Effector memory CD4-positive, alpha-beta T cell (primary cell): ENCODE data around the gene GPR26.

Source experiments
- DNase-seq, 3 donors: peaks; one replicate each; pipeline ENCODE4 v3.0.0-alpha.2; 2020
- H3K27ac ChIP-seq: 2 replicates; pipeline ENCODE4 v1.7.0; 2013; ENCODE audit warnings: mild to moderate bottlenecking, low read length, moderate library complexity; ENCODE audit not compliant: insufficient read depth, poor library complexity, severe bottlenecking
- H3K27me3 ChIP-seq: replicated peaks from 2 replicates; pipeline ENCODE4 v1.7.0; 2013; ENCODE audit warnings: mild to moderate bottlenecking, low read length; ENCODE audit not compliant: insufficient read depth, control insufficient read depth, poor library complexity, severe bottlenecking
- H3K36me3 ChIP-seq: 2 replicates; pipeline ENCODE4 v1.7.0; 2013; ENCODE audit warnings: mild to moderate bottlenecking, low read length, moderate library complexity; ENCODE audit not compliant: control insufficient read depth, insufficient read depth
- H3K4me1 ChIP-seq: 2 replicates; pipeline ENCODE4 v1.7.0; 2013; ENCODE audit warnings: low read length, mild to moderate bottlenecking; ENCODE audit not compliant: control insufficient read depth, insufficient read depth, poor library complexity, severe bottlenecking
- H3K4me3 ChIP-seq: 2 replicates; pipeline ENCODE4 v1.7.0; 2013; ENCODE audit warnings: low read length, low read depth, mild to moderate bottlenecking; ENCODE audit not compliant: insufficient read depth, poor library complexity, severe bottlenecking
- H3K9me3 ChIP-seq: 2 replicates; pipeline ENCODE4 v1.7.0; 2013; ENCODE audit warnings: mild to moderate bottlenecking, low read length, moderate library complexity; ENCODE audit not compliant: control insufficient read depth

GPR26 gene

DNA sequence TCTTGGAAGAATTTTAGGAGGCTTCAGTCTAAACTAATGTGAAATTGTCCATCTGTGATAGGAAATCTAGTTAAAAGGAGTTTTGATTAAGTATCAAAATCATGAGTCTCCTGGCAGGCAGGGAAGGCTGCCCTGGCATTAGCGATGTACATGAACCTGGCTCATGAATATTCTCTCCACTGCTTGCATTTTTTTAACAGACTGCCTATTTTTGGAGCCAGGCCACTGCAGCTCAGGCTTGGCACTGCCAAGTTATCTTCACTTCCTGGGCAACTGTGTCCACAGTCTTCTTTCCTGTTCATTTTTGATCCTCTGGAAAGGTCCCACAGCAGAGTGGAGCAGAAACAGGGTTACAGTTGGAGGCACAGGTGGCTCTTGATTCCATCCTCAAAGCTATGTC, 7.0 kb downstream of the GPR26 start:
- H3K27me3 ChIP-seq = no peaks in the 10 kb centered on the region
- no peaks in the 10 kb centered on the region for H3K4me1 ChIP-seq
- H3K9me3 ChIP-seq = no peaks in the 10 kb centered on the region
- H3K27ac ChIP-seq = no peak overlapping the region
- DNase-seq = no peak
- no peak overlapping the region for H3K4me3 ChIP-seq
- H3K36me3 ChIP-seq = no peaks in the 10 kb centered on the region

DNA sequence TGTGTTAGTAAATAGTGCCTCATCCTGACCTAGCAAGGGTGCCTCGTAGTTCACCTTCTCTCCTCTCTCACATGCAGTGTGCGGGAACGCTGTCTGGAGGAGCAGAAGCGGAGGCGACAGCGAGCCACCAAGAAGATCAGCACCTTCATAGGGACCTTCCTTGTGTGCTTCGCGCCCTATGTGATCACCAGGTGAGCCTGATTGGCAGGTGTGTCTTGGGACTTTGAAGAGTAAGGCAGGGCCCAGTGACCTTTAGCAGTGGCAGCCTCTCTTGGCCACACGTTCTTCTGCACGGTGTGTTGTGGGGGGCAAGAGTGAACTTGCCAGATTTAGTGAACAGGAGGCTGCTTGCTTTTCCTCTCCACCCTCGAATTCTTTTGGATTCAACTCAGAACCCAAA, 8.6 kb downstream of the GPR26 start:
- H3K9me3 ChIP-seq = no peaks in the 10 kb centered on the region
- H3K4me1 ChIP-seq = no peaks in the 10 kb centered on the region
- no peak overlapping the region for H3K27ac ChIP-seq
- H3K27me3 ChIP-seq = no peaks in the 10 kb centered on the region
- DNase-seq = no peak
- no peak overlapping the region for H3K4me3 ChIP-seq
- H3K36me3 ChIP-seq = no peaks in the 10 kb centered on the region

- no peaks in the 10 kb centered on the region for H3K27me3 ChIP-seq
- DNase-seq = no peak
- H3K4me1 ChIP-seq = no peaks in the 10 kb centered on the region
- no peak overlapping the region for H3K4me3 ChIP-seq
- H3K9me3 ChIP-seq = no peaks in the 10 kb centered on the region
- no peak overlapping the region for H3K27ac ChIP-seq
- no peaks in the 10 kb centered on the region for H3K36me3 ChIP-seq
Measured at GRCh38 chr10:123675811-123676210, 9.7 kb downstream of the GPR26 start.

- H3K9me3 ChIP-seq = no peaks in the 10 kb centered on the region
- H3K4me3 ChIP-seq = no peak overlapping the region
- no peak overlapping the region for H3K27ac ChIP-seq
- H3K27me3 ChIP-seq = no peaks in the 10 kb centered on the region
- no peak for DNase-seq
- no peaks in the 10 kb centered on the region for H3K36me3 ChIP-seq
- no peaks in the 10 kb centered on the region for H3K4me1 ChIP-seq
Measured at GRCh38 chr10:123677556-123677955, 11.4 kb downstream of the GPR26 start.

DNA sequence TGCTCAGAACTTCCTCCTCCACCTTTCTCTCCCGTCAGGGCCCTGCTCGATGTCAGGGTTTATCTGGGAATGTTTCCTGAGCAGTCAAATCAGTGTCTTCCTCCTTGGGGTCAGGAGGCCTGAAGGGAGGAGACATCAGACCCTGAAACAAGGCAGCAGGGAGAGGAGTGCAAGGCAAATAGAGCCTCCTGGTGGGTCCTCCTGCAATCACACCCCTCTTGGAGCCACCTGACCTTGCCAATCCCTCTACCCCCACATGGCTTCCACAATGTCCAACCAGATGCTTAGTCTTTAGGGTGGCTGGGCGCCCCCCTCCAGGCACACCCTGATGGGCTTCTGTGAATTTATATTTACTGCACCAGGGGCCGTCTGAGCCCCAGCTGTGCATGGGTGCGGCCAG, 12.2 kb downstream of the GPR26 start:
- Histone ChIP-seq H3K27ac (no peak overlapping the region), H3K36me3 (no peaks in the 10 kb centered on the region), H3K4me3 (no peak overlapping the region), H3K27me3 (no peaks in the 10 kb centered on the region), H3K4me1 (no peaks in the 10 kb centered on the region), H3K9me3 (no peaks in the 10 kb centered on the region)
- DNase-seq = no peak

- no peaks in the 10 kb centered on the region for H3K9me3 ChIP-seq
- no peak overlapping the region for H3K27ac ChIP-seq
- no peak overlapping the region for H3K4me3 ChIP-seq
- no peaks in the 10 kb centered on the region for H3K4me1 ChIP-seq
- H3K36me3 ChIP-seq = no peaks in the 10 kb centered on the region
- DNase-seq = no peak
- H3K27me3 ChIP-seq = no peaks in the 10 kb centered on the region
Measured at GRCh38 chr10:123681285-123681684, 15.1 kb downstream of the GPR26 start.

DNA sequence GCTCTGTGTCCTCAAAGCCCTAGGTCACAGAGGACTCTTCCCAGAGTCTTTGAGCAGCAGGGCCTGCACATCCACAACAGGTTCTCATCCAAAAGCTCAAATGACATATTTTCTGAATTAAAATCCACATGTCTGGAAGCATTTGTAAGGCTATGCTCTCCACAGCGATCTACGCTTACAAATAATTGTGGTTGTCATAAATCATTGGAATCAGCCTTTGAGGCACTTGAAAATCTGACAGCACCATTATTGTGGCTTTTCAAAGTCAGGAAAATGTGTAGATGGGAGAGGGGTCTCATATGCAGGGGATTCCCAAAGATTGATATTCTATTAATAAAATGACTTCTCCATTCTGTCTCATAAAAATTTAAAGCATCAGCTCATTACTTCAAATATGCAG, 16.3 kb downstream of the GPR26 start:
- no peak for DNase-seq
- Histone ChIP-seq H3K4me3 (no peak overlapping the region), H3K9me3 (no peaks in the 10 kb centered on the region), H3K27me3 (no peaks in the 10 kb centered on the region), H3K4me1 (no peaks in the 10 kb centered on the region), H3K36me3 (no peaks in the 10 kb centered on the region), H3K27ac (no peak overlapping the region)

DNA sequence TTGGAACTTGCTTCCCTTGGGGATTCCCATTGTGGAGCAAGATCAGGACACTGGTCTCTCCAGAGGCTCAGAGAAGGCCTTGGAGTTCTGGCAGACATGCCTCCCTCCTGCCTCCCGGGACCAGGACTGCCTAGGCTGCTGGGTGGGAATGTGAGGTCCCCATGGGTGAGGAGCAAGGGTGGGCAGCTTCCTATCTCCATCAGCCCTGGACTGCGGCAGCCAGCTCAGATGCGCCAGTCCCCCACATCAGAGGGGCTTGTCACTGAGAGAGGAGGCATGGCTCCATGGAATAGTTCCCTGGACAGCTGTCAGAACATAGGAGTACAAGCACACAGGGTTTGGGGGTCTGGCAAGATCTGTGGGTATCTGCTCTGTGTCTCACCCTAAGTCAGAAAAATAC, 17.3 kb downstream of the GPR26 start:
- Histone ChIP-seq H3K27me3 (no peaks in the 10 kb centered on the region), H3K27ac (no peak overlapping the region), H3K9me3 (no peaks in the 10 kb centered on the region), H3K4me1 (no peaks in the 10 kb centered on the region), H3K36me3 (no peaks in the 10 kb centered on the region), H3K4me3 (no peak overlapping the region)
- DNase-seq = no peak

- DNase-seq = no peak
Measured at GRCh38 chr10:123683865-123684264, 17.7 kb downstream of the GPR26 start.

GRCh38 chr10:123685260-123685659, 19.1 kb downstream of the GPR26 start:
- Histone ChIP-seq H3K9me3 (no peaks in the 10 kb centered on the region), H3K27me3 (no peaks in the 10 kb centered on the region), H3K4me1 (no peaks in the 10 kb centered on the region)

More at GRCh38 chr10:123683865-123684264, 17.7 kb downstream of the GPR26 start:
- no peaks in the 10 kb centered on the region for H3K9me3 ChIP-seq
- no peaks in the 10 kb centered on the region for H3K4me1 ChIP-seq
- H3K27ac ChIP-seq = no peak overlapping the region
- no peaks in the 10 kb centered on the region for H3K36me3 ChIP-seq
- no peak overlapping the region for H3K4me3 ChIP-seq
- no peaks in the 10 kb centered on the region for H3K27me3 ChIP-seq

GRCh38 chr10:123687758-123688157, 21.6 kb downstream of the GPR26 start:
- Histone ChIP-seq H3K4me1 (no peaks in the 10 kb centered on the region), H3K36me3 (no peaks in the 10 kb centered on the region), H3K27me3 (no peaks in the 10 kb centered on the region), H3K9me3 (no peaks in the 10 kb centered on the region), H3K27ac (no peak overlapping the region), H3K4me3 (no peak overlapping the region)
- no peak for DNase-seq

More at GRCh38 chr10:123685260-123685659, 19.1 kb downstream of the GPR26 start:
- H3K36me3 ChIP-seq = no peaks in the 10 kb centered on the region
- DNase-seq = no peak
- no peak overlapping the region for H3K4me3 ChIP-seq
- H3K27ac ChIP-seq = no peak overlapping the region
